Transverse colon (tissue), 4 donors: ENCODE results near the gene SIPA1L3.

Experiments used
- CTCF ChIP-seq, 5 experiments: fragments of 200-600 bp in 3 of 5; fragments of 450-650 bp in 2 of 5; sonication (generic) in 3 of 5; IDR thresholded peaks; 1 replicate in 2 of 5; 2 replicates in 3 of 5; pipeline ENCODE4 v1.5.1; 2016 to 2017; ENCODE audit warnings: antibody characterized with exemption in 5 of 5, inconsistent platforms in 3 of 5, mild to moderate bottlenecking in 2 of 5, moderate library complexity in 1 of 5
- EP300 ChIP-seq: sonication (generic); formaldehyde crosslinking; IDR thresholded peaks from one replicate; pipeline ENCODE4 v1.6.1; 2017; ENCODE audit warnings: antibody characterized with exemption, low read depth
- POLR2A ChIP-seq: fragments of 450-650 bp; IDR thresholded peaks from one replicate; pipeline ENCODE4 v1.6.1; 2016; ENCODE audit warnings: antibody characterized with exemption, mild to moderate bottlenecking, moderate library complexity
- POLR2AphosphoS5 ChIP-seq, 3 donors: sonication (generic); formaldehyde crosslinking; IDR thresholded peaks; one replicate each; pipeline ENCODE4 v1.6.1; 2016; ENCODE audit warnings: antibody characterized with exemption in 3 of 3

DNA sequence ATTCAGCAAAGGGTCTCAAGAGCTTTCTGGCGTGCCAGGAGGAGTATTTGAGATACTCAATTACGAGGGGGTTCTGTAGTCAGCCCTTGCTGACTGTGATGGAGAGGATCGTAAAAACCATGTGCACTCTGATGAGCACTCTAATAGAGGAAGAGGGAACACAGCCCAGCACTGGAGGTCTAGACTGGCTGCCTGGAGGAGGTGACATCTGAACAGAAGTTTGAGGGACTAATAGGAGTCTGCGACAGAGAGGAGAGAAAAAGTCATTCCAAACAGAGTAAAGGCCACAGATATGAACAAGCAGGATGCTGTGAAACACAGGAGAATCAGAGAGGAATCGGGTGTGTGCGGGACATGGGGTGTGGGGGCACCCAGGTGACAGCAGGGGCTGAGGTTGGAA is 237.7 kb downstream of the SIPA1L3 start:
- TF ChIP-seq CTCF (IDR thresholded peaks at IDR 0.05) (no peak), POLR2AphosphoS5 (IDR thresholded peaks at IDR 0.05) (no peak), POLR2A (no peak), EP300 (no peak)
